ENCODE measurements around the gene PCDHA7.
"Not testable (repeated sequence)": the region's sequence is repeated elsewhere in the genome, so short reads cannot be mapped to it uniquely, and the experiment has no call there.

The PCDHA7 gene

GRCh38 chr5:140822281-140822629, 11.8 kb upstream of the PCDHA7 start:
- DNase-seq, result no peak

GRCh38 chr5:140822969-140823368, 11.1 kb upstream of the PCDHA7 start:
- not testable (repeated sequence) for DNase-seq

- no peak for DNase-seq
Observed at GRCh38 chr5:140823475-140823874, 10.6 kb upstream of the PCDHA7 start.

- no peak for DNase-seq
Observed at GRCh38 chr5:140827704-140828361, 6.2 kb upstream of the PCDHA7 start, which contains the start of gene PCDHA6. Gene PCDHA6 (plus strand): TSS chr5:140827960. CDS start chr5:140828092, 132 bp downstream.

GRCh38 chr5:140828362-140828737, 5.7 kb upstream of the PCDHA7 start:
- DNase-seq, result no peak

- not testable (repeated sequence) for DNase-seq
Observed at GRCh38 chr5:140829511-140830501, 4.3 kb upstream of the PCDHA7 start.

- DNase-seq, result not testable (repeated sequence)
Observed at GRCh38 chr5:140834439-140835008, 455 bp downstream of the PCDHA7 start.

- no peak for DNase-seq
Observed at GRCh38 chr5:140835622-140836510, 1.8 kb downstream of the PCDHA7 start.

- DNase-seq, result no peak
Observed at GRCh38 chr5:140840978-140841962, 7.2 kb downstream of the PCDHA7 start, which contains the start of gene PCDHA8. Gene PCDHA8 (plus strand): TSS chr5:140841187. CDS start chr5:140841322, 135 bp downstream.

- no peak for DNase-seq
Observed at GRCh38 chr5:140842798-140843733, 9.0 kb downstream of the PCDHA7 start.

- not testable (repeated sequence) for DNase-seq
Observed at GRCh38 chr5:140848139-140849102, 14.4 kb downstream of the PCDHA7 start, which contains the start of gene PCDHA9. Gene PCDHA9 (plus strand): TSS chr5:140848382. CDS start chr5:140848496, 114 bp downstream.

GRCh38 chr5:140849831-140850634, 16.0 kb downstream of the PCDHA7 start:
- DNase-seq, result not testable (repeated sequence)

GRCh38 chr5:140855772-140856674, 22.0 kb downstream of the PCDHA7 start, which contains the start of gene PCDHA10:
Gene PCDHA10 (plus strand): TSS chr5:140855897. CDS start chr5:140856049, 152 bp downstream.
- DNase-seq, result no peak

GRCh38 chr5:140857177-140857986, 23.3 kb downstream of the PCDHA7 start:
- no peak for DNase-seq

- no peak for DNase-seq
Observed at GRCh38 chr5:140857987-140858240, 23.8 kb downstream of the PCDHA7 start.

All from suppressor macrophage treated with lipopolysaccharide for 4 hours (primary cell).